ENCODE data around the gene DGAT2.

Gene DGAT2

DNA sequence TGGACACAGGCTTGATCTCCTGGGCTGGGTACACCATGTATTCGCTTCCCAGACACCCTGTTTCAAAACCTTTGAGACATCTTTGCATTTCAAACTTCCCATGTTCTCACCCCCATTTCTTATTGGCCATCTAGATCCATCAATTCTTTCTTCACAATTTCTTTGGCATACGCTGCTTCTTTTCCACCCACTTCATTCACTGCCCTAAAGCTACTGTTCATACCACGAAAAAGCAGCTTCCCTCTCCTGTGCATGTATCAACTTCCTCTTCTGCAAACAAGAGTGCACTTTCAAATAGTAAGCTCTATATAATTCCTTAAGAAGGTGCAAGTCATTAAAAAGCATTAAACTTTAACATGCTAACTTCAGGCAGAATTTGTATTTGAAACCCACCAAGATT lies 67.8 kb downstream of the DGAT2 start:
- DNase-seq = no peak

DNA sequence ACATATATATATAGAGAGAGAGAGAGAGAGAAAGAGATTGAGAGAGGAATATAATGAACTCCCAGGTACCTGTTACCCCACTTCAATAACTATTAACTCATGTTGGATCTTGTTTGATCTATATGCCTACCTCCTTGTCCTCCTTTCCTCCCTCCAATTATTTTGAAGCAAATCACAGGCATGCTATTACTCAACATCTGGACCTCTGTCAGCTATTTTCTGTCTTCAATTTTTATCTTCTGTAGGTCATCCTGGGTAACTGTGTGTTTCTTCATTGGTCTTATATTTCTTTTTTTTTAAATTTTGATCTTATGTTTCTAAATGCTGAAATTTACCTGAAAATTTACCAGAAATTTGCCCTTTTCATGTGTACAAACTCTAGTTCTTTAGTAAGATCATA lies 71.3 kb downstream of the DGAT2 start:
- DNase-seq = no peak

DNA sequence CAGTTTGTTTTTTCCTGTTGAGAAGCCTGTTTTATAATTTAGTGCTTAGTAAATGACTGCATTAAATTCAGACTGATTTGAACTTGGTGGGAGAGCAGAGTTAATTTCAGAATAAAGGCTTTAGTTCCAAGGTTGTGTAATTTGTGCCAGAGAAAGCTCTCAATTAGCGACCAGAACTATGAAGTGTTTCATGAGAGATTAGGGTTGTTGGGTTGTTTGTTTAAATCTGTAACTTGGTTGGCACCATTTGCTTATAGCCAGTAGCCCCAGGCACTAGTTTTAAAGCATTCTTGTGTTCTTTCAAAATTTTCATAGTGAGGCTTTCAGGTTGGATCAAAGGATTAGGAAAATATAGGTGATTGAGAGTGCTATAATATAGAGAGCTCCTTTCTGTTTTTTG lies 71.9 kb downstream of the DGAT2 start:
- no peak for DNase-seq

DNA sequence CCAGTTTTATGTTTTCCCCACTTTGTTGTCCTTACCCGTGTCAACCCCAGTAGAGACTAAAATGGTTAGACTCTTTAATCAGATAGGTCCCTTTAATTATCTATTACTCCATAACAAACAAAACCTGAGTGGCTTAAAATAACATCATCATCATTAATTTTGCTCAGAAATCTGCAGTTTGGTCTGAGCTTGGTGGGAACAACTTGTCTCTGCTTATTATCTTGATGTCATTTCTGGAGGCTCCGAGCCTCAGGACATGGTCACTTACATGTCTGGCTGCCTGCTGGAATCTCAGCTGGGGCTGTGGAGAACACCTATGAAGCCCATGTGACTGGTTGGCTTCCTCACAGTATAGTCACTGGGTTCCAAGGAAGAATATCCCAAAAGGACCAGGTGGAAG lies 73.2 kb downstream of the DGAT2 start:
- no peak for DNase-seq

DNA sequence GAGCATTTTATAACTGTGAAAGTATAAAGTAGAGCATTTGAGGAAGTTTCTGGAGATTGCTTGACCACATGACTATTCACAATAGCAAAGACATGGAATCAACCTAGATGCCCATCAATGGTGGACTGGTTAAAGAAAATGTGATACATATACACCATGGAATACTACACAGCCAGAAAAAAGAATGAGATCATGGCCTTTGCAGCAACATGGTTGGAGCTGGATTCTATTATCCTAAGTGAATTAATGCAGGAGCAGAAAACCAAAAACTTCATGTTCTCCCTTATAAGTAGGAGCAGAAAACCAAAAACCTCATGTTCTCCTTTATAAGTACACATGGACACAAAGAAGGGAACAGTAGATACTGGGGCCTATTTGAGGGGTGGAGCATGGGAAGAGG lies 76.7 kb downstream of the DGAT2 start:
- DNase-seq = no peak

DNA sequence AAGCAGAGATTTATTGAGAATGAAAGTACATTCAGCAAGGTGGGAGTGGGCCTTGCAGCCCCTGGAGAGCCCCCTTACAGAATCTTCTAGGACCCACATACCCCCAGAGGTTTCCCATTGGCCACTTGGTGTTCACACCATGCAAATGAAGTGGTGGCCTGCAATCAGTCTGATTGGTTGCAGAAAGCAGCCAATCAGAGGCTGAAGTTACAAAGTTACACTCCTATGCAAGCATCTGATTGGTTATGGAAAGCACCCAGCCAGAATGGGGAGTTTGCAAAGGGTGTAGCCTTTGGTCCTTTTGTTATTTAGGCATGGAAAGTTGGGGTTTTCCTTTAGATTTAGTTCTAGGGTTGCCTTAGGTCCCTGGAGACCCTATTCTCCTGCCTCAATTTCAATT lies 81.3 kb downstream of the DGAT2 start:
- no peak for DNase-seq

DNA sequence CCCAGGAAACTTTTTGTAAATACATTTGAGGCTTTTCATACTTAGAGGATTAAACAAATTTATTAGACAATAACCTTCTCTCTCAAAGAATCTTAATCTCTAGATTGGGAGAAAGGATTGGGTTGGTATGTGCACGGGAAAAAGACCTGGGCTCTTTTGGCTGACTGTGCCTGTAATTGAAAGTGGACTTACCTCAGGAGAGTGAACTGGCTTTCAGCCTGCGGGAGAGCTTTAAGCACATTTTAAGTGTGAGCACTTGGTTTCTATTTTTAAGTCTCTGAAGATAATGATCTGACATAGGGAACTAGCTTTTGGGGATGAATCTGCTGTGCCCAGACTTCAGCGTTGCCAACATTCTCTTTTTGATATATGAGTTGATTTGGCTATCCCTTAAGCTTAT lies 82.2 kb downstream of the DGAT2 start:
- DNase-seq = no peak
